Stimulated activated CD4-positive, alpha-beta T cell treated with anti-CD3 and anti-CD28 coated beads, TNF-alpha, amount 100 ng/mL, for 4 hours (primary cell): ENCODE results near the gene SLC6A18.
"Not testable (repeated sequence)": the region's sequence is repeated elsewhere in the genome, so short reads cannot be mapped to it uniquely, and the experiment has no call there.

ENCODE experiments used
- DNase-seq, 3 experiments: peaks; one replicate each; pipeline ENCODE4 v3.0.0-alpha.2; 2020; ENCODE audit warnings: low read depth in 3 of 3

Gene SLC6A18

GRCh38 chr5:1215320-1216096 is 9.7 kb upstream of the SLC6A18 start:
- DNase-seq: no peak

DNA sequence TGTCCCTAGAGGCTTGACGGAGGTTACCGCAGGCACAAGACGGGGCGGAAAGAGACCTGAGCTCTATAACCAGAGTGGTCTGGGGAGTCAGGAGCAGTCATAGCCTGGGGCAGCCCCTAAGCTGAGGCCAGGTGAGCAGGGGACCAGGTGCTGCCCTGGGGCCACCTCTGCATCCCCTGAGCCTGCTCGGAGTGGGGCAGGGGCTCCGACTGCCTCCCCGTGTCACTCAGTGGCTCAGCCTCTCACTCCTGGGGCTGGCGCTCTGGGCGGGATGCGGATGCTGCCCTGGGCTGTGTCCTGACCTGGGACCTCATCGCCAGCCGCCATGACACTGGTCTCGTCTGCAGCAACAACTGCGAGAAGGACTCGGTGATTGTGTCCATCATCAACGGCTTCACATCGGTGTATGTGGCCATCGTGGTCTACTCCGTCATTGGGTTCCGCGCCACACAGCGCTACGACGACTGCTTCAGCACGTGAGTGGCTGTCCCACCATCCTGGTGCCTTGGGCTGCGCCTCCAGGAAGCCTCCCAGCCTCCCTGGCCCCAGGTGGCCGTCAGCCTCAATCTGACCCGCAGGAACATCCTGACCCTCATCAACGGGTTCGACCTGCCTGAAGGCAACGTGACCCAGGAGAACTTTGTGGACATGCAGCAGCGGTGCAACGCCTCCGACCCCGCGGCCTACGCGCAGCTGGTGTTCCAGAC is 8.8 kb upstream of the SLC6A18 start:
- DNase-seq: no peak

DNA sequence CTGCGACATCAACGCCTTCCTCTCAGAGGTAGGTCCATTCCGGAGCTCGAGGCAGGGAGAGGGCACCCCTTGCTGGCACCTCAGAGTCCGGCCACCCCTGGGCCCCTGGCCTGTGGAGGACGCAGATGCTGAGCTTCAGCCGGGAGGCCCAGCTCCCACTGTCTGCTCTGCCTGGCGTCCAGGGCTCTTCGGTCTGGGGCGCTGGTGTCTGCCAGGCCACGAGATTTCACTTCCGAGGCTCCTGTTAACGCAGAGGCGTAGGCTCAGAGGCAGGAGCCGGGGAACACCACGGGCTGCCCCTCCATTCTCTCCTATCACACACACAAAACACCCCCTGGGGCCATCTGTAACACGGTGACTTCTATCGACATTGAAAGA is 8.3 kb upstream of the SLC6A18 start:
- no peak for DNase-seq

DNA sequence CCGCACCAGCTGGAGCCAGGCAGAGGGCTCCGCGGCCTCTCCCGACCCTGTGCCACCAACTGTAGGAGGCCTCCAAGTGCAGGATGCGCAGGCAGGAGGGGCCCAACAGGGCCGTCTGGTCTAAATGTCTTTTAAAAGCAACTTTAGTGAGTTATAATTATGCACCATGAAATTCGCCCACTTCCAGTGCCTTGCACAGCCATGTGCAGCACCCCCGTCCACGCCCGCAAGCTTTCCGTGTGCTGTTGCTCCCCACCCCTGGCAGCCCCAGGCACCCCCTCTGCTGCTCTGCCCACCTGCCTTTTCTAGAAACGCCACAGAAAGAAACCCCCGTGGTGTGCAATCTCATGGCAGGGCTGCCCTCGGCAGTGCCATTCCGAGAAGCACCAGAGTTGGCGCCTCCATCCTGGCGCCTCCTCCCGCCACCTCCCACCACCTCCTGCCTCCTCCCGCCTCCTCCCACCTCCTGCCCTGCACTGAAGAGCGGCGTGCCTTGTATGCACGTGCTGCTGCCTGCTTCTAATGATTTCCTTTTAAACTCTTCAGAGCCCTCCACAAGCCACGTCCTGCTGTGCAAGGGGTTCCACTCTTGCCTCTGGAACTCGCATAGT is 7.5 kb upstream of the SLC6A18 start:
- DNase-seq: no peak

DNA sequence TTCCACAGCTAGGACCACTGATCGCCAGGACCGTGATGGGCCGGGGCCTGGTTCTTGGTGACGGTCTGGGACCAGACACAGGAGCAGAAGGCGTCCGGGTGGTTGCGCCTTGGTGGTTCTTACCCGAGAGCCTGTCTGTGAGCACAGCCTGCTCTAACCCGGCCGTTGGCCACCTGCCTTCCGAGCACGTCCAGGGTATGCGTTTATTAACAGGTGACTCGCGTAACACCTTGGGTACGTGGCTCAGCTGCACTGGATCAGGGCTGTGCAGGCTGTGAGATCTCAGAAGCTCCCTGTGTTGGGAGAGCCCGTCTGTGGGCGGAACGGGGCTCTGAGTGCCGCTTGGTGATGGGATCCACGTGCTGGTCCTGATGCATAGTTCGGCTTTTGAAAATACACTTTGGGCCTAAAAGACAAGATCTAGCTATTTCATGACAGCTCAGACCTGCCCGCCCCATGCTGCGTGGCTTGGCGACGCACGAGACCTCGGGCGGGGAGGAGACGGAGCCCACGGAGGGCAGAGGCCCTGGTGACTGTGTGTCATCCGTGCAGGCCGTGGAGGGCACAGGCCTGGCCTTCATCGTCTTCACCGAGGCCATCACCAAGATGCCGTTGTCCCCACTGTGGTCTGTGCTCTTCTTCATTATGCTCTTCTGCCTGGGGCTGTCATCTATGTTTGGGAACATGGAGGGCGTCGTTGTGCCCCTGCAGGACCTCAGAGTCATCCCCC is 6.7 kb upstream of the SLC6A18 start:
- DNase-seq: no peak

DNA sequence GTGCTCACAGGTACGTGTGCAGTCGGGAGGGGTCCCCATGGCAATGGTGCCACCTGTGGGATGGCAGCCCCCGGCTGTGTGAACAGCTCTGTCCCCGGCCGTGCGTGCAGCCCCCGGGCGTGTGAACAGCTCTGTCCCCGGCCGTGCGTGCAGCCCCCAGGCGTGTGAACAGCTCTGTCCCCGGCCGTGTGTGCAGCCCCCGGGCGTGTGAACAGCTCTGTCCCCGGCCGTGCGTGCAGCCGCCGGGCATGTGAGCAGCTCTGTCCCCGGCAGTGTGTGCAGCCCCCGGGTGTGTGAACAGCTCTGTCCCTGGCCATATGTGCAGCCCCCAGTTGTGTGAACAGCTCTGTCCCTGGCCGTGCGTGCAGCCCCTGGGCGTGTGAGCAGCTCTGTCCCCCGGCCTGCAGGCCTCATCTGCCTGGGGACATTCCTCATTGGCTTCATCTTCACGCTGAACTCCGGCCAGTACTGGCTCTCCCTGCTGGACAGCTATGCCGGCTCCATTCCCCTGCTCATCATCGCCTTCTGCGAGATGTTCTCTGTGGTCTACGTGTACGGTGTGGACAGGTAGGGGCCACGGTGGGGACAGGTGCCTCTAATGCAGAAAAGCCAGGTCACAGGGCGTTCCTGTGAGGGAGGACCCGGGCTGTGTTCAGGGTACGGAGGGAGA is 5.9 kb upstream of the SLC6A18 start:
- no peak for DNase-seq

DNA sequence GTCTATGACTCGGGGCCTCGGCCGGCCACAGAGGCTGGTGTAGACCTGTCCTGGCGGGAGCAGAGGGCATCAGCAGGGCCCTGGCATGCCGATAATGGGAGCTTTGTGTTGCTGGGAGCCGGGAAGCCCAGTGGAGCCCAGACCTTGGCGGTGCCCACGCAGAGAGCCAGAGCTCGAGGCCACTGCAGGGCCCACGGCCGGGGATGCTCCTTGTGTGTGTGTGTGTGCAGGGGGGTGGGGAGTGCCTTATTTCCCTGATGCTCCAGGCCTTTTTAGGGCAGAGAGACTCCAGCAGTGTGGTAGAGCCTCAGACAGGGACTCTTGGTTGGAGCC is 5.4 kb upstream of the SLC6A18 start:
- no peak for DNase-seq

DNA sequence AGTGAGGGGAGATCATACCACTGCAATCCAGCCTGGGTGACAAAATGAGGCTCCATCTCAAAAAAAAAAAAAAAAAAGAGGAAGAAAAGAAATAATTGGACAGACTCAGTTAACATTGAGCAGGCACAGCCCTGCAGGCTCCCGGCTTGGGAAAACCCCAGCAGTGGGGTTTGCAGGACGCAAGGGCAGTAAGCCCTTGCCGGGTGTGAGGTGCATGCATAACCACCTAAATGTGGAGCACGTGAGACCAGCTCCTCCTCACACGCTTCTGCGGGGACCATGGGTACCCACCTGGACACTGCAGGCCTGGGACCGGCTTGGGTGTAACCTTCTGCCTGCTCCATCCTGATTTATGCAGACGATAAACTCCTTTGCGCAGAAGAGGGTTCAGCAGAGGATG is 4.8 kb upstream of the SLC6A18 start:
- DNase-seq: no peak

DNA sequence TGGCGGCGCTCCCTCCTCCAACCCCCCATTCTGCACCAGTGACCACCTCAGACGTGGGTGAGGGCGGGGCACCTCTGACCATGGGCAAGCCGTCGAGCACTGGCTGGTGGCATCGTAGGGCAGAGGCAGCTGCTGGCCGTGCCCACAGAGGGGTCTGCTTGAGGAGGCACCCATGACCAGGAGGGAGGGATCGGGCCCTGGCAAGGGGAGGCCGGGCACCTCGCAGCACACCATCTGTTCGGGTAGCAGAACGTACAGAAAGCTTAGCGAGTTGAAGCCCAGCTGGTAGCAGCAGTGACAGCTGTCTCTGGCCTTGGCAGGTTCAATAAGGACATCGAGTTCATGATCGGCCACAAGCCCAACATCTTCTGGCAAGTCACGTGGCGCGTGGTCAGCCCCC is 4.3 kb upstream of the SLC6A18 start:
- no peak for DNase-seq

GRCh38 chr5:1221721-1222120 is 3.5 kb upstream of the SLC6A18 start:
- no peak for DNase-seq

DNA sequence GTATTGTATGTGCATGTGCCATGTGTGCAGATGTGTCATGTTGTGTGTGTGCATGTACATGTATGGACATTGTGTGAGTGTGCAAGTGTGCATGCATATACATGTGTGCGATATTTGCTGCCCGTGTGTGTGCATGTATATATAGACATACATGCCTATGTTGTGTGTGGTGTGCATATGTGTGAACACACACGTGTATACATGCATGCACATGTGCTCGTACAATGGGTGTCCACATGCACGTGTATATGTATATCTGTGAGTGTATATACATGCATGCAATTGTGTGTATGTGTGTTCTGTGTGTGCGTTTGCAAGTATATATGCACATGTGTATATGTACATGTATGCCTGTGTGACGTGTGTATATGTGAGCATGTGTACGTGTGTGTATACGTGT is 3.0 kb upstream of the SLC6A18 start:
- DNase-seq: no peak

DNA sequence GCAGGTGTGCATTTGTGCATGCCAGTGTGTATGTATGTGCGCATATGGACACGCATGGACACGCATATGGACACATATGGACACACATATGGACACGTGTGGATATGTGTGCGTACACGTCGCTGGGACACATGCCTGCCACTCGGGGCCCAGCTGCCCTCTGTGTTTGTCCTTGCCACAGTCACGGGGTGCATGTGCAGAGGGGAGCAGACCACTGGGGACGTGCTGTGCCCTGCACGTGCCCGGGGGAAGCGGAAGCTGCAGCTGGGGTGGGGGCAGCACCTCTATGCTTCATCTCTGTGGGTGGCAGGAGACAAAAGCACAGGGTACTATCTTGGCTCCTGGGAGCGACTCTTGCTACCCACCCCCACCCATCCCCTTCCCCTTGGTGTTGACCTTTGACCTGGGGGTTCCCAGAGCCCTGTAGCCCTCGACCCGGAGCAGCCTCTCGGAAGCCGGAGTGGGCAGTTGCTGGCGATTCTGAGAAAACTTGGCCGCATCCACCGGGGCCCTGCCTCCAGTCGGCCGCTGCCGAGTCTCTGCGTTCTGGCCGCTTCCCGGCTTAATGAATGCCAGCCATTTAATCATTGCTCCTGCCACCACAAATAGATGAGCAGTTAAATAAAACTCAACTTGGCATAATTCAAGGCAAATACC is 2.4 kb upstream of the SLC6A18 start:
- no peak for DNase-seq

GRCh38 chr5:1223278-1223670 is 1.9 kb upstream of the SLC6A18 start:
- no peak for DNase-seq

GRCh38 chr5:1224631-1225030 is 550 bp upstream of the SLC6A18 start:
- DNase-seq: no peak

- DNase-seq: no peak
Observed at GRCh38 chr5:1226231-1226630, 1.1 kb downstream of the SLC6A18 start.

GRCh38 chr5:1226839-1227581 is 1.8 kb downstream of the SLC6A18 start:
- DNase-seq: no peak

DNA sequence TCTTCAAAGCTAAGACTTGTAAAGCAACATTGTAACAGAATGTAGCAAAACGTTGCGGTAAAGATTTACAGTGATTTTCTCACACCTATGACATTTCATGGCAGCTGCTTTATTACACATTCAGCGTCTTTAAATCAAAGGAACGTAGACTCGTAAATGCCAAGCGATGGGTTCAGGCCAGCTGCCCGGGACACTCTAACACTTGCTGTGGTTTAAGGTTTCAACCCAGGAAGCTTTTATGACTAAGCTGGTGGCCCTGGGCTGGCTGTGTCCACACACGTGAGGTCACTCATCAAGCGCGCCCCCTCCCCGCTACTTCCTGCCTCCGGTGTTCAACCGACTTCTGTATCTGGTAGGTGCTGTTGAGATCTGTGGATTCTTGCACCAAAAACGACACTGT is 2.5 kb downstream of the SLC6A18 start:
- DNase-seq: no peak

DNA sequence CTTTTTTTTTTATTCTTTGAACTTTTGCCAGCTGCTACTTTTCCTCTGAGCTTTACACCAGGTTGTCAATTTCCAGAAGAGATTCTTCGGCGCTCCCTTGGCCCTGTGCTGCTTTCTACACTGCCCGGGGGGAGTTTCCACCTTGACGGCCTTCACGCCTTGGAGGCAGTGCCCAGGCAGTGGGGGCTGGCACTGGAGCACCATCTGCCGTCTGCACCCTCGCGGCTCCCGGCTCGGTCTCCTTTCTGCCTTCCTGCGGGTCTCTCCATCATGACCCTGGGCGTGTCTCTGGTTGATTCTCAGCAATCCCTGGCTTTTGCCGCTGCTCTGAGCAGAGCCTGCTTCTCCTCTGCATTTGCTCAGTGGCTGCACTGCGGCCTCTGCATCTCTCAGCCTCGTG is 2.9 kb downstream of the SLC6A18 start:
- DNase-seq: no peak

GRCh38 chr5:1229023-1229422 is 3.8 kb downstream of the SLC6A18 start:
- not testable (repeated sequence) for DNase-seq

GRCh38 chr5:1229822-1230221 is 4.6 kb downstream of the SLC6A18 start:
- no peak for DNase-seq

- no peak for DNase-seq
Observed at GRCh38 chr5:1230551-1230950, 5.4 kb downstream of the SLC6A18 start.
